T-helper 22 cell (primary cell): ENCODE data around the gene SLC9A7.
"Not testable (repeated sequence)": the region's sequence is repeated elsewhere in the genome, so short reads cannot be mapped to it uniquely, and the experiment has no call there.

Experiments used
- DNase-seq: peaks from one replicate; pipeline ENCODE4 v3.0.0-alpha.2; 2020; ENCODE audit warnings: low read depth

The SLC9A7 gene

DNA sequence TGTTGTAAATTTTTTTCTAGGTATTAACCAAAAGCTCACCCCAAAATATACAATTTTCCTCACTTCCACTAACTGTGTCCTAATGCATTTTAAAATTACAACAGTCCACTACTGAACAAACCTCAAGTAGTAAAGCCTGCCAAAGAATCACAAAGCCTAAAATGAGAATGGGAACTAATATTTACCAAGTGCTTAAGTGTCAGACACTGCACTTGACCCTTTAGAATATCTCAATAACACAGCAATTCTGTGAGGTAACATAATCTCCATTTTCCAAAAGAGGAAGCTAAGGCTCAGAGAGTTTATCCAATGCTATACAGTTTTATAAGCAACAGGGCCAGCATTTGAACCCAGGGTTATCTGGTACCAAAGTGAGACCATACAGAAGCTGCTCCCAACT lies 4.9 kb downstream of the SLC9A7 start:
- no peak for DNase-seq

GRCh38 chrX:46750889-46751288 lies 8.0 kb downstream of the SLC9A7 start:
- DNase-seq, result no peak

GRCh38 chrX:46744009-46744408 lies 14.9 kb downstream of the SLC9A7 start:
- no peak for DNase-seq

- DNase-seq, result no peak
Measured at GRCh38 chrX:46743046-46743445, 15.9 kb downstream of the SLC9A7 start.

- DNase-seq, result no peak
Measured at GRCh38 chrX:46739736-46740135, 19.2 kb downstream of the SLC9A7 start.

DNA sequence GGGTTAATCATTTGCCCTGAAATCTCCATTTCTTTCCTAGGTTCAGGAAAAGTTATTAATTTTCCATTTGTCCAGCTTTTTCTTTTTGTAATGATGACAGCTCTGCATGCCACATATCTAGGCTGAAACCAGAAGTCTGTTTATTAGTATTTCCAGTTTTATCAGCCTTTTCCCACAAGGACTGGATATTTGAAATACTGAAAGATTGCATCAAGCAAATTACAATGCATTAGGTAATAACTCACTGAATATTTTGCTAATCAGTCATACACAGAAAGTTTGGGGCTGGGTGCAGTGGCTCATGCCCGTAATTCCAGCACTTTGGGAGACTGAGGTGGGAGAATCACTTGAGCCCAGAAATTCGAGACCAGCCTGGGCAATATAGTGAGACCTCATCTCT lies 21.5 kb downstream of the SLC9A7 start:
- no peak for DNase-seq

DNA sequence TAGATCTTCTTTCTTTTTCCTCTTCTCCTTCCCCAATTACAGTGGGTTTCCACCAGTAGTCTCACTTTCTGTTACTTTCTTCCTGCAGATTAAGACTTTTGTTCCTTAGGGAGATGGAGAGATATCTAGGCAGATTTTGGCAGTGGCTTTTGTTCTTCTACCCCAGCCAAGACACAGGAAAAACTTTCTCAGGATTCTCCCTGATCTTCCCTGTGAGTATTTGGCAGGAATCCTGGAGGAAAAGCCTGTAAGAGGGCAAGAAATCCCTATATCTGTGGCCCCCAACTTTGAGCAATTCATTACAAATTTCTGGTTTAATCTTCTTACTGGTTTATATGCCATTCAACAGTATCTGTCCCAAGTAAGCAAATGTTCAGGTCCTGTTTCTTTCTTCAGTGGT lies 21.9 kb downstream of the SLC9A7 start:
- DNase-seq, result no peak

- DNase-seq, result no peak
Measured at GRCh38 chrX:46735622-46736021, 23.3 kb downstream of the SLC9A7 start.

GRCh38 chrX:46733226-46733625 lies 25.7 kb downstream of the SLC9A7 start:
- DNase-seq, result no peak

GRCh38 chrX:46730765-46731164 lies 28.2 kb downstream of the SLC9A7 start:
- no peak for DNase-seq

DNA sequence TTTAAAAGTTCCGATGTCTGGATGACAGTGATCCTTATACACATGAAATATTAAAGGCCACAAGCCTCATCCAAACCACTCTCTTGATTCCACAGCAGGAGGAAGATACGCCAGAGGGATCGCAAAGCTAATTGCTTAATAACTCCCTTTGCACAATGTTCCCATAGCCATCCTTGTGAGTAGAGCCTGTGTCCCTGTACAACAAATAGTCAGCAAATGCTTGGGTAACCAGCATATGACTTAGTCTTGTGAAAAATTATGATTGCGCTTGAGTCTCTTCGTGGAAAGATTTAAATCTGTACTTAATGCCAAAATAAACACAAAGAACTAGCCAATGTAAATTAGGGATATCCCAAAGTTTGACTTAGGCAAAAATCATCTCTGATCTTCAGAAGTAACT lies 31.5 kb downstream of the SLC9A7 start:
- no peak for DNase-seq

DNA sequence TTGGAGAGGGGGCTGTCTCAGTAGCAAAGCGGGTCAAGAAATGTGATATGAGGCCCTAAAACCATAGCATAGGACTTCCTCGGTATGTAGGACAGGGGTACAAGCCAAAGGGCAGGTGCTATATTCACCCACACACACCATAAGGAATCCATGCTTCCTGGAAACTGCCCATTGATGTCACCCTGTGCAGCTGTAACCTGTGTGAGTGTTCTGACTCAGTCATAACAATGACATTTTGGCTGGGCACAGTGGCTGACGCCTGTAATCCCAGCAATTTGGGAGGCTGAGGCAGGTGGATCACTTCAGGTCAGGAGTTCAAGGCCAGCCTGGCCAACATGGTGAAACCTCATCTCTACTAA lies 35.4 kb downstream of the SLC9A7 start:
- DNase-seq, result not testable (repeated sequence)

GRCh38 chrX:46722742-46723568 lies 36.0 kb downstream of the SLC9A7 start:
- DNase-seq, result no peak

DNA sequence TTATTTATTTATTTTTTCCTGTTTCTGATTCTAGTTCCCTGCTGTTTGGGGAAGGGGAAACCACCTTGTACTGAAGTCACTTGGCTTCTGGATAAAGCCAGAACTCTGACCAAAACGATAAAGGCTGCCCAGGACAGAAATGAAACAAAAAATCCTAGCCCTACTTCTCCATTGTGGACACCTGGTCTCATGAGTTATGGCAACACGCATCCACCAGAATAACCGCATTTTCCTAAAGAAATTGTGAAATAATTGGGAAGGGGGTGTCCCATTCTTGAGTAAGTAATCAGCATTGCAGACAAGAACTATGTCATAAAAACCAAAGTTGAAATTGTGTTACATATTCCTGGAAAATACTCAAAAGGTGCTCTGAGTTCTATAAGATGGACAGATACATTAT lies 42.1 kb downstream of the SLC9A7 start:
- DNase-seq, result no peak

DNA sequence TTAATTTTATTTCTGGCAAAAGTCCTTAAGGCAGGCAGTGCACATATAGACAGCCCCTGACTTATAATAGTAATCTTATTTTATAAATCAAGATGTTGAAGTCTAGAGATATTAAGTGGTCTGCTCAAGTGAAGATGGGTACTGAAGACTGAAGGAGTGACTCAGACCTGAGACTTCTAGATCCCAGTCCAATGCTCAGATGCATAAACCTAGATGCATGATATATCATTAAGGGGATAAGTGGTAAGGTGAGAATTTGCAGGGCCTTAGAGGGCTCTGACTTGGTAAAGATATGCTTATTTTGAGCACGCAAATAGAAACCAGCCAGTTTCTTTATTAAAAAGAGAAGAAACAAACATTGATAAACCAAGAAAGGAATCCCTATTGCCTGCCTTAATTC lies 42.9 kb downstream of the SLC9A7 start:
- DNase-seq, result no peak

DNA sequence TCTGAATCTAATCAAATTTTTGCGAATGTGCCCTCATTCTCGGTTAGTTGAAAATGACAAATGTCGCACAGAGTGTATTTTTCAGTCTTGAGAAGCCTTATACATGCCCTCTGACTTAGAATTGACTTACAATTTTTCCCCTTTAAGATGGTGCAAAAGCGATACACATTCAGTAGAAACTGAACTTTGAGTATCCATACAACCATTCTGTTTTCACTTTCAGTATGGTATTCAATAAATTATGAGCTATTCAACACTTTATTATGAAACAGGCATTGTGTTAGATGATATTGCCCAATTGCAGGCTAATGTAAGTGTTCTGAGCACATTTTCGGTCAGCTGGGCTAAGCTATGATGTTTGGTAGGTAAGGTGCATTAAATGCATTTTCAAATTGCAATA lies 43.4 kb downstream of the SLC9A7 start:
- no peak for DNase-seq

GRCh38 chrX:46713672-46714490 lies 45.0 kb downstream of the SLC9A7 start:
- no peak for DNase-seq

GRCh38 chrX:46712764-46713163 lies 46.2 kb downstream of the SLC9A7 start:
- DNase-seq, result no peak

- no peak for DNase-seq
Measured at GRCh38 chrX:46710927-46711623, 47.8 kb downstream of the SLC9A7 start.

GRCh38 chrX:46710425-46710824 lies 48.5 kb downstream of the SLC9A7 start:
- DNase-seq, result no peak

- DNase-seq, result no peak
Measured at GRCh38 chrX:46707274-46707965, 51.5 kb downstream of the SLC9A7 start.

GRCh38 chrX:46704767-46705386 lies 54.0 kb downstream of the SLC9A7 start:
- no peak for DNase-seq
